B cell (primary cell): ENCODE data around the gene TESMIN.

Experiments used
- CTCF ChIP-seq: fragments of 200-600 bp; IDR thresholded peaks from one replicate; pipeline ENCODE4 v1.8.0; 2022; ENCODE audit warnings: antibody characterized with exemption, mild to moderate bottlenecking
- EZH2 ChIP-seq: IDR thresholded peaks from 2 replicates; pipeline ENCODE4 v1.6.1; 2012; ENCODE audit warnings: borderline replicate concordance, low read depth, mild to moderate bottlenecking, moderate library complexity, low read length; ENCODE audit not compliant: insufficient read depth, poor library complexity, severe bottlenecking

DNA sequence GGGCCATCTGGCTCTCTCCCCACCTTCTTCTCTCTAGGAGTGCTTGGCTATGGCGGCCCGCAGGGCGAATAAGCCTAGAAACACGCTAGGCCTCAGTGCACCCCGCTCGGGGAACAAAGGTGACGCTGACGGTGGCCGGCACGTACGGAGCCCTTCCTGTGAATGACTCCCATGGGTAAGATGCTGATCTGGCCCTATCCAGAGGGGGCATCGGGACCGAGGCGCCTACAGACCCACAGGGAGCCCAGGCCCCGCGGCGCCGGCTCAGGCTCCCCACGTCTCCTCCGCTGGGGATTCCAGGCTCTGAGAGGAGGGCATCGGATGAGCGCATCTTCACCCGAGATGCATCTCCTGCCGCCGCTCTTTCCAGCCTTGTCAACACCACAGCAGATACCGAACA, 31.4 kb upstream of the TESMIN start:
- no peak for TF ChIP-seq CTCF
- no peak for TF ChIP-seq EZH2
